A673 (cell line): ENCODE data around the gene AKR1C4.

ENCODE experiments used
- EZH2 ChIP-seq: fragments of 200-600 bp; sonication (generic); IDR thresholded peaks from 2 replicates; pipeline ENCODE4 v1.6.1; 2017; ENCODE audit warnings: borderline replicate concordance, low read depth, mild to moderate bottlenecking, mixed read lengths, antibody characterized with exemption, low read length; ENCODE audit not compliant: poor library complexity, severe bottlenecking
- TF ChIP-seq, protein P1 (sequence below): fragments of 300-800, 200-600 bp; sonication (generic); conservative IDR thresholded peaks from 2 replicates; pipeline ENCODE4 v1.5.1; 2017; ENCODE audit warnings: low read depth, mild to moderate bottlenecking, antibody characterized with exemption, low read length, moderate library complexity, mixed read lengths

DNA sequence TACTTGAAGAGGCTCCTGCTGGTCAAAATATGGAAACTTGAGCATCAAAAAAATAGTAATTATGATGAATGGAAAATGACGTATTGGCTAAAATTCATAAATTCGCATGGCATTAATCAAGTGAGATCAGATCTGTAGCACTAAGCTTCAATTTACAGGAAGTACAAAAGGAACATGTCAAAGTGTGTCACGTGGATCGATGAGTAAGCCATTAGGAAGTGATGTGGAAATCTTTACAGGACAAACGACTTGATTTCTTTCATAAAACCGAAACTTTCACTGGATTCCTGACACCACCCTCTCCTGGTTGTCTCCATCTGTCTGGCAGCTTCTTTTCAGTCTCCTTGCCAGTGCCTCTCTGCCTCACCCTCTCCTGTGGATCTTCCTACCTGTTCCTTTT, 37.5 kb upstream of the AKR1C4 start:
- no peak for TF ChIP-seq EZH2
- TF ChIP-seq, protein P1, sequence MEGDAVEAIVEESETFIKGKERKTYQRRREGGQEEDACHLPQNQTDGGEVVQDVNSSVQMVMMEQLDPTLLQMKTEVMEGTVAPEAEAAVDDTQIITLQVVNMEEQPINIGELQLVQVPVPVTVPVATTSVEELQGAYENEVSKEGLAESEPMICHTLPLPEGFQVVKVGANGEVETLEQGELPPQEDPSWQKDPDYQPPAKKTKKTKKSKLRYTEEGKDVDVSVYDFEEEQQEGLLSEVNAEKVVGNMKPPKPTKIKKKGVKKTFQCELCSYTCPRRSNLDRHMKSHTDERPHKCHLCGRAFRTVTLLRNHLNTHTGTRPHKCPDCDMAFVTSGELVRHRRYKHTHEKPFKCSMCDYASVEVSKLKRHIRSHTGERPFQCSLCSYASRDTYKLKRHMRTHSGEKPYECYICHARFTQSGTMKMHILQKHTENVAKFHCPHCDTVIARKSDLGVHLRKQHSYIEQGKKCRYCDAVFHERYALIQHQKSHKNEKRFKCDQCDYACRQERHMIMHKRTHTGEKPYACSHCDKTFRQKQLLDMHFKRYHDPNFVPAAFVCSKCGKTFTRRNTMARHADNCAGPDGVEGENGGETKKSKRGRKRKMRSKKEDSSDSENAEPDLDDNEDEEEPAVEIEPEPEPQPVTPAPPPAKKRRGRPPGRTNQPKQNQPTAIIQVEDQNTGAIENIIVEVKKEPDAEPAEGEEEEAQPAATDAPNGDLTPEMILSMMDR, result no peak
